A549 (cell line): ENCODE results near the gene TSHZ2. TPM values are rescaled to one million over a fixed set of nuclear protein-coding genes. Genes with fewer than 3 reads are reported as not detected.
"Not testable (repeated sequence)": the region's sequence is repeated elsewhere in the genome, so short reads cannot be mapped to it uniquely, and the experiment has no call there.

ENCODE experiments used
- ATAC-seq, 2 experiments: fragments of 200-7000 bp in 1 of 2; fragments of >200 bp in 1 of 2; cut with Nextera tagmentation in 1 of 2; cut with Tn5 transposase in 1 of 2; 3 replicates each; pipeline versions ENCODE4 v1.8.0 to v1.9.1; 2018 to 2020; ENCODE audit warnings: mild to moderate bottlenecking in 1 of 2, moderate library complexity in 1 of 2
- CTCF ChIA-PET: fragments of 300-600 bp; sonication (Branson Sonifier 250); formaldehyde crosslinking; extraction: SDS; loops from one replicate; lab custom pipeline; 2021; ENCODE audit warnings: antibody characterized with exemption, inconsistent platforms; lab: Yijun Ruan, JAX
- POLR2A ChIA-PET: fragments of 350-600 bp; formaldehyde crosslinking; extraction: SDS; loops from one replicate; lab custom pipeline; 2021; ENCODE audit warnings: antibody characterized with exemption, inconsistent platforms; lab: Yijun Ruan, JAX
- DNase-seq, 2 experiments: peaks; one replicate each; pipeline versions ENCODE4 v3.0.0 to v3.0.0-alpha.2; 2011 to 2016; ENCODE audit warnings: low read depth in 1 of 2, low spot score in 1 of 2
- FAIRE-seq: peaks from 2 replicates; lab custom pipeline; 2011; peaks lifted over from hg19 to GRCh38; lab: Jason Lieb, UNC
- H3K27ac ChIP-seq, 2 experiments: fragments of >200 bp; sonication (Bioruptor Twin); formaldehyde crosslinking; 3 replicates each; pipeline ENCODE4 v1.5.1; 2016 to 2017
- H3K4me1 ChIP-seq: fragments of >200 bp; sonication (Bioruptor Twin); formaldehyde crosslinking; 3 replicates; pipeline ENCODE4 v1.6.1; 2016
- H3K4me2 ChIP-seq: fragments of >200 bp; sonication (Bioruptor Twin); formaldehyde crosslinking; 3 replicates; pipeline ENCODE4 v1.6.1; 2016
- H3K4me3 ChIP-seq: fragments of >200 bp; sonication (Bioruptor Twin); formaldehyde crosslinking; 3 replicates; pipeline ENCODE4 v1.5.1; 2016
- H3K9me3 ChIP-seq: fragments of >200 bp; sonication (Bioruptor Twin); formaldehyde crosslinking; 3 replicates; pipeline ENCODE4 v1.6.1; 2016
- BHLHE40 ChIP-seq: IDR thresholded peaks from 2 replicates; pipeline ENCODE4 v1.6.1; 2012; ENCODE audit warnings: low read depth, low read length, inconsistent platforms
- CBX8 ChIP-seq: fragments of 200-600 bp; sonication (generic); IDR thresholded peaks from 2 replicates; pipeline ENCODE4 v1.6.1; 2016
- CEBPB ChIP-seq, 2 experiments: fragments of >200 bp in 1 of 2; sonication (Bioruptor Twin) in 1 of 2; formaldehyde crosslinking in 1 of 2; IDR thresholded peaks; 2 replicates each; pipeline ENCODE4 v1.6.1; 2012 to 2016
- CTCF ChIP-seq: fragments of >200 bp; sonication (Bioruptor Twin); formaldehyde crosslinking; IDR thresholded peaks from 3 replicates; pipeline ENCODE4 v1.5.1; 2016
- FOSL2 ChIP-seq, 2 experiments: fragments of 450-650 bp in 1 of 2; fragments of >200 bp in 1 of 2; sonication (Bioruptor Twin) in 1 of 2; formaldehyde crosslinking; IDR thresholded peaks; 2 replicates each; pipeline versions ENCODE4 v1.5.0 to v1.6.1; 2016 to 2020; ENCODE audit warnings: mild to moderate bottlenecking in 1 of 2, moderate library complexity in 1 of 2
- HOXB13 ChIP-seq: fragments of 250-450 bp; sonication (Bioruptor Pico); IDR thresholded peaks from 2 replicates; pipeline ENCODE4 v1.5.0; 2020; ENCODE audit warnings: low read depth, mild to moderate bottlenecking, moderate library complexity
- MAX ChIP-seq: IDR thresholded peaks from 2 replicates; pipeline ENCODE4 v1.6.1; 2012
- MYC ChIP-seq: IDR thresholded peaks from 2 replicates; pipeline ENCODE4 v1.6.1; 2012; ENCODE audit warnings: mild to moderate bottlenecking, inconsistent platforms, low read length, improper control_type of control experiment, borderline replicate concordance
- POLR2A ChIP-seq: IDR thresholded peaks from 2 replicates; pipeline ENCODE4 v1.6.1; 2012; ENCODE audit warnings: mild to moderate bottlenecking, low read length
- RFX5 ChIP-seq: fragments of 450-650 bp; IDR thresholded peaks from 2 replicates; pipeline ENCODE4 v1.7.1; 2014; ENCODE audit warnings: antibody characterized with exemption, mild to moderate bottlenecking, moderate library complexity
- RNF2 ChIP-seq: fragments of 200-600 bp; sonication (generic); IDR thresholded peaks from 2 replicates; pipeline ENCODE4 v1.6.1; 2016; ENCODE audit warnings: low read depth, mild to moderate bottlenecking, antibody characterized with exemption, moderate library complexity, borderline replicate concordance
- SREBF2 ChIP-seq: fragments of 450-650 bp; IDR thresholded peaks from 2 replicates; pipeline ENCODE4 v1.6.1; 2014; ENCODE audit warnings: mild to moderate bottlenecking, moderate library complexity
- TFCP2L1 ChIP-seq: fragments of 250-450 bp; sonication (Bioruptor Pico); IDR thresholded peaks from 2 replicates; pipeline ENCODE4 v1.5.0; 2021; ENCODE audit warnings: mild to moderate bottlenecking
- TP53 ChIP-seq: fragments of 250-450 bp; sonication (Bioruptor Pico); IDR thresholded peaks from 2 replicates; pipeline ENCODE4 v1.5.0; 2021; ENCODE audit warnings: mild to moderate bottlenecking, moderate library complexity
- ZFP36 ChIP-seq: fragments of 450-650 bp; IDR thresholded peaks from 2 replicates; pipeline ENCODE4 v1.6.1; 2014; ENCODE audit warnings: borderline replicate concordance; ENCODE audit not compliant: partially characterized antibody
- ZNF302 ChIP-seq: fragments of 250-450 bp; sonication (Bioruptor Pico); IDR thresholded peaks from 2 replicates; pipeline ENCODE4 v1.9.0; 2021; ENCODE audit warnings: inconsistent platforms, mild to moderate bottlenecking, moderate library complexity
- WGBS: methylation state at CpG from one replicate; pipeline ENCODE4 v1.1.6; 2017; ENCODE audit errors: missing lambda C conversion rate; 5-methylcytosine and 5-hydroxymethylcytosine counted together
- polyA plus RNA-seq, 4 experiments: library from polyadenylated mRNA; depleted of rRNA in 3 of 4; stranded (reverse); fragments of >200 nt; fragmentation: RNase III in 1 of 4; extraction: RNeasy Plus Mini Kit Qiagen cat#74134 plus additional on column Dnase treatment in 1 of 4; gene quantifications; 2 replicates in 3 of 4; 3 replicates in 1 of 4; pipeline ENCODE4 v1.2.3, GENCODE V29; 2011 to 2017
- TF ChIP-seq, protein P1 (sequence below): fragments of >200 bp; sonication (Bioruptor Twin); formaldehyde crosslinking; IDR thresholded peaks from 2 replicates; pipeline ENCODE4 v1.6.1; 2016

TSHZ2 gene
- polyA plus RNA-seq, 2 of the 4 experiments (the other 2 are of a cell fraction) = not detected

DNA sequence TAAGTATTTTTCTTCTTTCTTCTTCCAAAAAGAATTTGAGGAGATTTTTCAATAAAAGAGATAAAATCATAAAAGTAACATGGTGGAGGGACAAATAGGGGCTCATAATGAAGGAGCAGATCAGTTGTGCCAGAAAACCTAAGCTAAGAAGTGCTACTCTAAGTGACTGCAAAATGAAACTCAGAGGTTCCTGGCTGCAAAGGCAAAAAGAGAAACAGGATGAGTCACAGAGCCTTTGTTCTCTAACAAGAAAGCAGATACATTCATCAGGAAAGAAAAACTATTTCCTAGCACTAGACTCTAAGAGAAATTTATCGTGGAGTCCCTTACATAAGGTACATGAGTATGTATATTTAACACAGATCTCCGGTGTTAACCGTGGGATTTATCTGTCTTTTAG, 49.8 kb downstream of the TSHZ2 start (continued):
- no peak for TF ChIP-seq HOXB13

DNA sequence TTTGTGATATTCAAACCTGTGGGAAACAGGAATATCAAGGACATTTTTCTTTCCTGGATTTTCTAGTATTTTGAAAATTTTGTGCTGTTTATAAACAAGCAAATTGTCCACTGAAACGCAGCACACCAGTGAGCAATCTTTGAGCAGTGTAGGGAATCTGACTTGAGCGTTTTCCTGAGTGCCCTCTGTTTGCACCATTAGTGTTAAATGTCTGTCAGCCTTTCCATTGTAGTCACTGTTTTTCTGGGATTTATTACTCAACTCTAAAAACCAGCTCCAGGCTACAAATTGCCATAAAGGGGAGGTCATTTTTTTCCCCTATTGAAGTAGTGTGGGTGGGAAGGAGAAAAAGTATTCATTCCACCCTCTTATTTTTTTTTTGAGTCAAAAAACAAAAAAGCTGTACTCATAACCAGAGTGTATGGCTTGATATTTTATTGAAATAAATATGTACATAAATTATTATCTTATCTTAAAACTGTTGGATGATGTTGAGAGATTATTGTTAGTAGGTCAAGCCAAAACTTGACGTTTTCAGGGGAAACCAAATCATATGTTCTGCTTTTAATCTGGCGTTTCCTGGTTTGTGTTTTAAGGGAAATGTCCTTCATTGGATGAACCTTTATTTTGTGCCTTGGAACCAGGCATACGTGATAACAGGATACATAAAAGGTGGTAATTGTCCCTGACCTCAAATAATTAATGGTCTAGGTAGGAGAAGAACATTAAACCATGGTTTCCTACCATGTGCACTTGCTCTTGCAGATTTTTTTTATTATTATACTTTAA, 51.8 kb downstream of the TSHZ2 start:
- FAIRE-seq (no peak), DNase-seq (no peak), ATAC-seq (no peak)
- 2% methylated on average over 5 of the region's 5 CpGs for WGBS
- no peak overlapping the region for H3K4me3 ChIP-seq
- no peak overlapping the region for H3K4me2 ChIP-seq
- TF ChIP-seq TP53 (no peak), CBX8 (no peak), TFCP2L1 (CRISPR knock-in tag) (no peak), SREBF2 (no peak), RFX5 (no peak), CTCF (no peak), RNF2 (no peak), MAX (no peak), FOSL2 (IDR thresholded peaks at IDR 0.05) (no peak), FOSL2 (CRISPR knock-in tag; IDR thresholded peaks at IDR 0.05) (no peak), POLR2A (no peak), CEBPB (IDR thresholded peaks at IDR 0.05) (no peak), ZNF302 (no peak), MYC (no peak), BHLHE40 (no peak)
- TF ChIP-seq, protein P1, sequence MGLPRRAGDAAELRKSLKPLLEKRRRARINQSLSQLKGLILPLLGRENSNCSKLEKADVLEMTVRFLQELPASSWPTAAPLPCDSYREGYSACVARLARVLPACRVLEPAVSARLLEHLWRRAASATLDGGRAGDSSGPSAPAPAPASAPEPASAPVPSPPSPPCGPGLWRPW = no peak
- no peak overlapping the region for H3K27ac ChIP-seq
- no peaks in the 10 kb centered on the region for H3K9me3 ChIP-seq
- no peaks in the 10 kb centered on the region for H3K4me1 ChIP-seq
- ChIA-PET CTCF (interaction anchor here (0.5 kb wide), 1 partner anchor 94 kb away, joined by 4 read pairs; no protein-coding TSS in a partner anchor), POLR2A (no interaction called here)

GRCh38 chr20:53024653-53025052, 52.5 kb downstream of the TSHZ2 start:
- 14% methylated on average over 5 of the region's 5 CpGs for WGBS
- H3K9me3 ChIP-seq, H3K4me2 ChIP-seq, CTCF ChIA-PET, DNase-seq, H3K4me1 ChIP-seq, H3K4me3 ChIP-seq, FAIRE-seq, H3K27ac ChIP-seq, ATAC-seq, POLR2A ChIA-PET: not testable (repeated sequence)

DNA sequence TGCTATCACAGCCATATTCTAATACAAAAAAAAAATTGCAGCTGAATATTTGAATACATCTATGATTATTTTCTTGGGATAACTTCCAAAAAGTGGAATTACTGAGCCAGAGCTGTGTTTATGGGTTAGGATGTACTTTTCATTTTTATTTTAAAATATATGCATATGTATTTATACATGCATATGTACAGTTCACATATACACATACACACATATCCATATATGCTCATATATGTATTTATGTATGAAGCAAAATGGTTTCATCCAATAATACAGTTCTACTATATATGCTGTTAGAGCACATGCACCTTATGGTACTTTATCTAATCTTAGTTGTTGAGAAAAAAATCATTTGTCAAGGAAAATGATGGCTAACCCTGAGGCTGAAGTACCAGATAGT, 54.9 kb downstream of the TSHZ2 start:
- no peak overlapping the region for H3K4me3 ChIP-seq
- POLR2A ChIA-PET = no interaction called here
- no peaks in the 10 kb centered on the region for H3K4me1 ChIP-seq
- no peaks in the 10 kb centered on the region for H3K9me3 ChIP-seq
- H3K27ac ChIP-seq = no peak overlapping the region
- CTCF ChIA-PET = no interaction called here
- no peak for FAIRE-seq
- no peak for ATAC-seq
- TF ChIP-seq CTCF = no peak
- TF ChIP-seq, protein P1 = no peak
- no peak for TF ChIP-seq ZFP36
- TF ChIP-seq, all 56 proteins: peak for 0
- no peak overlapping the region for H3K4me2 ChIP-seq
- no peak for DNase-seq
